K562 (cell line): ENCODE measurements around the gene CXCL12. TPM values are rescaled to one million over a fixed set of nuclear protein-coding genes. Genes with fewer than 3 reads are reported as not detected.

Source experiments
- CTCFL ChIP-seq: IDR thresholded peaks from 2 replicates; pipeline ENCODE4 v1.6.1; 2011; ENCODE audit warnings: borderline replicate concordance, low read depth, mild to moderate bottlenecking, moderate library complexity, low read length; ENCODE audit not compliant: insufficient read depth, poor library complexity, severe bottlenecking
- DIDO1 ChIP-seq: fragments of 450-650 bp; IDR thresholded peaks from 2 replicates; pipeline ENCODE4 v1.6.1; 2016; ENCODE audit warnings: low read depth, missing biosample characterization, missing genetic modification characterization
- E2F6 ChIP-seq, 2 experiments: IDR thresholded peaks; 2 replicates each; pipeline ENCODE4 v1.6.1; 2011; ENCODE audit warnings: borderline replicate concordance in 1 of 2, control low read depth in 1 of 2, low read depth in 1 of 2, low read length in 1 of 2, mild to moderate bottlenecking in 1 of 2, mixed read lengths in 1 of 2, moderate library complexity in 1 of 2; ENCODE audit not compliant: insufficient read depth in 1 of 2, insufficient read length in 1 of 2, poor library complexity in 1 of 2, severe bottlenecking in 1 of 2; ENCODE audit errors: extremely low read depth in 1 of 2
- HINFP ChIP-seq: fragments of 450-650 bp; conservative IDR thresholded peaks from 2 replicates; pipeline ENCODE4 v1.6.1; 2016; ENCODE audit warnings: missing genetic modification characterization, low read depth, mild to moderate bottlenecking, control low read depth, missing compliant biosample characterization
- HOXB6 ChIP-seq: fragments of 250-450 bp; sonication (Bioruptor Pico); IDR thresholded peaks from 2 replicates; pipeline ENCODE4 v1.5.1; 2022; ENCODE audit warnings: mild to moderate bottlenecking, borderline replicate concordance
- LARP7 ChIP-seq: fragments of 450-650 bp; IDR thresholded peaks from 2 replicates; pipeline ENCODE4 v1.6.1; 2016
- PHTF2 ChIP-seq: fragments of 250-450 bp; sonication (Bioruptor Pico); IDR thresholded peaks from 2 replicates; pipeline ENCODE4 v1.5.0; 2021; ENCODE audit warnings: mild to moderate bottlenecking
- POLR3A ChIP-seq: IDR thresholded peaks from 2 replicates; pipeline ENCODE4 v1.6.1; 2011; ENCODE audit warnings: borderline replicate concordance, mild to moderate bottlenecking, moderate library complexity; ENCODE audit not compliant: insufficient read length, insufficient read depth; ENCODE audit errors: extremely low read depth
- SMARCC2 ChIP-seq: fragments of 450-650 bp; IDR thresholded peaks from 2 replicates; pipeline ENCODE4 v1.6.1; 2017; ENCODE audit warnings: antibody characterized with exemption, moderate library complexity, mild to moderate bottlenecking, low read depth
- TRIM28 ChIP-seq: fragments of 450-650 bp; IDR thresholded peaks from 2 replicates; pipeline ENCODE4 v1.6.1; 2017
- polyA plus RNA-seq, 8 experiments: library from polyadenylated mRNA; depleted of rRNA in 4 of 8; stranded (reverse) in 5 of 8; unstranded in 3 of 8; fragments of >200 nt; fragmentation: Nextera tagmentation in 2 of 8; fragmentation: Illumina TruSeq in 1 of 8; extraction: Ambion mirVana in 2 of 8; extraction: Trizol in 1 of 8; gene quantifications; 2 replicates each; pipeline versions ENCODE4 v1.2.1 to v1.2.3, GENCODE V29; 2011 to 2014; ENCODE audit warnings: inconsistent platforms in 1 of 8, missing spikeins in 1 of 8
- total RNA-seq, 7 experiments: library from RNA; depleted of rRNA in 6 of 7; stranded (reverse); fragments of >200 nt in 6 of 7; fragmentation: Illumina TruSeq in 2 of 7; extraction: Trizol in 2 of 7; gene quantifications; 2 replicates each; pipeline versions ENCODE4 v1.2.1 to v1.2.3, GENCODE V29; 2011 to 2021; ENCODE audit warnings: low replicate concordance in 1 of 7

The CXCL12 gene
- total and polyA plus RNA-seq, 9 of the 15 experiments (the other 6 are each of a cell fraction or from before 2014, with no cell fraction given), result 0.18 TPM; not detected in 8

- TF ChIP-seq HINFP (tag) (no peak), TRIM28 (no peak), POLR3A (no peak), PHTF2 (CRISPR knock-in tag) (no peak), CTCFL (no peak), E2F6 (IDR thresholded peaks at IDR 0.05; ENCODE audit: borderline replicate concordance in 1 of 2, extremely low read depth in 1 of 2, insufficient read depth in 1 of 2, insufficient read length in 1 of 2, low read depth in 1 of 2, low read length in 1 of 2, poor library complexity in 1 of 2, severe bottlenecking in 1 of 2) (no peak), LARP7 (no peak), HOXB6 (no peak), DIDO1 (no peak), SMARCC2 (no peak)
Observed at GRCh38 chr10:44333511-44333910, 51.4 kb downstream of the CXCL12 start (continued).
